KMS-11 (cell line): Measurements from ENCODE around the gene WFDC12.

ENCODE experiments used
- H2AFZ ChIP-seq: fragments of 200-600 bp; sonication (generic); 2 replicates; pipeline ENCODE4 v1.6.1; 2016; ENCODE audit warnings: antibody characterized with exemption, mixed run types, low read depth
- H3K27ac ChIP-seq: fragments of 200-600 bp; sonication (generic); 2 replicates; pipeline ENCODE4 v1.6.1; 2016; ENCODE audit warnings: mild to moderate bottlenecking, mixed run types
- H3K27me3 ChIP-seq: fragments of 200-600 bp; sonication (generic); 2 replicates; pipeline ENCODE4 v1.6.1; 2017; ENCODE audit warnings: mild to moderate bottlenecking, low read depth, mixed run types, moderate library complexity; ENCODE audit not compliant: insufficient read depth
- H3K36me3 ChIP-seq: fragments of 200-600 bp; sonication (generic); 2 replicates; pipeline ENCODE4 v1.6.1; 2017; ENCODE audit warnings: mild to moderate bottlenecking, mixed run types; ENCODE audit not compliant: insufficient read depth
- H3K4me1 ChIP-seq: fragments of 200-600 bp; sonication (generic); 2 replicates; pipeline ENCODE4 v1.6.1; 2016; ENCODE audit warnings: mild to moderate bottlenecking, low read depth, mixed run types; ENCODE audit not compliant: poor library complexity, severe bottlenecking
- H3K4me2 ChIP-seq: fragments of 200-600 bp; sonication (generic); 2 replicates; pipeline ENCODE4 v1.7.0; 2016; ENCODE audit warnings: mild to moderate bottlenecking, mixed run types
- H3K4me3 ChIP-seq: fragments of 200-600 bp; sonication (generic); IDR thresholded peaks from 2 replicates; pipeline ENCODE4 v1.6.1; 2017; ENCODE audit warnings: low read depth, low read length, mixed read lengths; ENCODE audit not compliant: insufficient read depth
- H3K79me2 ChIP-seq: fragments of 200-600 bp; sonication (generic); 2 replicates; pipeline ENCODE4 v1.6.1; 2016; ENCODE audit warnings: low read depth, mixed run types; ENCODE audit not compliant: insufficient read depth
- H3K9ac ChIP-seq: fragments of 200-600 bp; sonication (generic); 2 replicates; pipeline ENCODE4 v1.6.1; 2016; ENCODE audit warnings: mild to moderate bottlenecking, mixed run types
- H4K20me1 ChIP-seq: fragments of 200-600 bp; sonication (generic); 2 replicates; pipeline ENCODE4 v1.6.1; 2016; ENCODE audit warnings: mild to moderate bottlenecking, mixed run types; ENCODE audit not compliant: insufficient read depth
- CTCF ChIP-seq: fragments of 200-600 bp; sonication (generic); conservative IDR thresholded peaks from 2 replicates; pipeline ENCODE4 v1.6.1; 2017; ENCODE audit warnings: low read depth, mild to moderate bottlenecking, antibody characterized with exemption, low read length, moderate library complexity, mixed read lengths

WFDC12 gene

GRCh38 chr20:45087097-45087790 lies 37.0 kb downstream of the WFDC12 start:
- Histone ChIP-seq H3K4me1 (no peaks in the 10 kb centered on the region), H3K4me2 (no peak overlapping the region), H2AFZ (no peak overlapping the region), H3K9ac (no peak overlapping the region), H4K20me1 (no peaks in the 10 kb centered on the region), H3K36me3 (no peaks in the 10 kb centered on the region), H3K4me3 (no peak overlapping the region), H3K27ac (no peak overlapping the region), H3K79me2 (no peaks in the 10 kb centered on the region), H3K27me3 (no peaks in the 10 kb centered on the region)
- TF ChIP-seq CTCF, result no peak

- Histone ChIP-seq H3K27ac (no peak overlapping the region), H2AFZ (no peak overlapping the region), H3K9ac (no peak overlapping the region), H4K20me1 (no peaks in the 10 kb centered on the region), H3K79me2 (no peaks in the 10 kb centered on the region), H3K4me2 (no peak overlapping the region), H3K4me1 (peaks cover 4% of the 10 kb centered on the region), H3K27me3 (no peaks in the 10 kb centered on the region), H3K36me3 (0 out of 2 replicates have a peak, but pooled peaks cover 4% of the 10 kb centered on the region), H3K4me3 (no peak overlapping the region)
- TF ChIP-seq CTCF, result no peak
These were observed 38.4 kb downstream of the WFDC12 start for GRCh38 chr20:45085867-45086266.

GRCh38 chr20:45085289-45085688 lies 39.0 kb downstream of the WFDC12 start:
- Histone ChIP-seq H3K4me3 (no peak overlapping the region), H3K4me2 (no peak overlapping the region), H4K20me1 (no peaks in the 10 kb centered on the region), H3K36me3 (0 out of 2 replicates have a peak, but pooled peaks cover 4% of the 10 kb centered on the region), H2AFZ (no peak overlapping the region), H3K27ac (no peak overlapping the region), H3K9ac (no peak overlapping the region), H3K4me1 (peaks cover 10% of the 10 kb centered on the region), H3K79me2 (no peaks in the 10 kb centered on the region), H3K27me3 (no peaks in the 10 kb centered on the region)
- TF ChIP-seq CTCF, result no peak

GRCh38 chr20:45083127-45083526 lies 41.1 kb downstream of the WFDC12 start:
- Histone ChIP-seq H3K9ac (no peak overlapping the region), H3K4me1 (peaks cover 10% of the 10 kb centered on the region), H3K79me2 (no peaks in the 10 kb centered on the region), H2AFZ (no peak overlapping the region), H3K27me3 (no peaks in the 10 kb centered on the region), H3K27ac (no peak overlapping the region), H4K20me1 (no peaks in the 10 kb centered on the region), H3K4me2 (no peak overlapping the region), H3K36me3 (0 out of 2 replicates have a peak, but pooled peaks cover 4% of the 10 kb centered on the region), H3K4me3 (no peak overlapping the region)
- no peak for TF ChIP-seq CTCF
